NOMO-1 treated with DMSO at 0.1 percent for 48 hours (cell line): ENCODE results near the gene MAP1A.

Experiments used
- DNase-seq: peaks from one replicate; lab custom pipeline; 2025; ENCODE audit not compliant: unreplicated experiment; lab: John Stamatoyannopoulos, UW

The MAP1A gene

GRCh38 chr15:43510200-43511011 lies 7.0 kb upstream of the MAP1A start:
- peak; percentile 98 for DNase-seq

GRCh38 chr15:43511012-43511885 lies 6.2 kb upstream of the MAP1A start:
- no peak for DNase-seq

DNA sequence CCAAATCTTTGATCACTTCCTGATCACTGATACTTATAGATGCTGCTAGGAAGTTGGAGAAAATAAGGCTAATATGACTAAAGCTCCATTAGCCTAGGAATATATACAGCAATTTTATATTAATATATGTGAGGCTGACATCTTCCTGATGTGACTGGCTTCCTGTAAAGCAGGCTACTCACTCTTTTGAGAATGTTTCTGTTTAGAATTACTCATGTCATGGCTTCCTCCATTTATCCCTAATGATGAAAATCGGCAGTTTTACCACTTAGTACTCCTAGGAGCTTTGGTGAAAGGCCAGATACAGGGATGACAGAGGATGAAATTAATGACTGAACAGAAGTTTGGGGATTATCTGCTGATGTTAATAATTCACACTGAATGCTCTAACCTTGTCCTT lies 3.9 kb upstream of the MAP1A start:
- no peak for DNase-seq

- no peak for DNase-seq
Observed at GRCh38 chr15:43514241-43515057, 3.0 kb upstream of the MAP1A start.

DNA sequence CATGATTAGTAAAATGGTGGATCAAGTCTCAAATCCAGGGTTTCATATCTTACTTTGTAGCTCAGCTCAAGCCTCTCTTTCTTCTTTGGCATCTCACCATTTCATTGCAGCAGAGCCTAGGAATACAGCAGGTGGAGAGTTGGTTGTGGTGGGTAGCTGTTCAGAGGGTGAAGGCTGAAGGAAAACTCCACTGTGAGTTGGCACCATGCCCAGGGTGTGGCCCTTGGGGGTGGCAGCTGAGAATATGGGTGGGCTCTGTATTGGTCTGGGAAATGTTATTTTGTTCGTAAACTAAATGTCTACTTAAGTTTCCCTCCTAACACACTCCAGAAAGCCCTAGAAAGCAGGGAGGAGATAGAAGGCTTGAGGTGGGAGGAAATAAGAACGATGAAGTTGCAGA lies 1.7 kb upstream of the MAP1A start:
- DNase-seq = no peak

DNA sequence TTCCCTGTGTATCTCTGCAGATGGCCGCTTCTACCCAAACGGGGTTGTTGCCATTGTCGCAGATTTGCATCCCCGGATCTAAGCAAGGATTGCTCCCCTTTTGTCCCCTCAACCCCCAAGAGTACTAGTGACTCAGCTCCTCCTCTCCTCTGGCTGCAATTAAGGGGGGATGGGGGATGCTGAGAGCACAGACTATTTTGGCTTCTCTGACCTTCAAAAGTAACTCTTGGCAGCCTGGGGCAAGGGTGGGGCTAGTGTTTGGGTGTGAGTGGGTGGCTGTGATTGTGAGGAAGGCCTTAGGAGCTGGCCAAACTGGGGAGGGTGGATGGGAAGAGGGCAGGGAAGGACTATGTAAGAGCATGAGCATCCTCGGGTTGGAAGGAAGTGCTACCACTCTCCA lies 1.2 kb upstream of the MAP1A start:
- DNase-seq = no peak

GRCh38 chr15:43516801-43517353 lies 531 bp upstream of the MAP1A start:
- no peak for DNase-seq

DNA sequence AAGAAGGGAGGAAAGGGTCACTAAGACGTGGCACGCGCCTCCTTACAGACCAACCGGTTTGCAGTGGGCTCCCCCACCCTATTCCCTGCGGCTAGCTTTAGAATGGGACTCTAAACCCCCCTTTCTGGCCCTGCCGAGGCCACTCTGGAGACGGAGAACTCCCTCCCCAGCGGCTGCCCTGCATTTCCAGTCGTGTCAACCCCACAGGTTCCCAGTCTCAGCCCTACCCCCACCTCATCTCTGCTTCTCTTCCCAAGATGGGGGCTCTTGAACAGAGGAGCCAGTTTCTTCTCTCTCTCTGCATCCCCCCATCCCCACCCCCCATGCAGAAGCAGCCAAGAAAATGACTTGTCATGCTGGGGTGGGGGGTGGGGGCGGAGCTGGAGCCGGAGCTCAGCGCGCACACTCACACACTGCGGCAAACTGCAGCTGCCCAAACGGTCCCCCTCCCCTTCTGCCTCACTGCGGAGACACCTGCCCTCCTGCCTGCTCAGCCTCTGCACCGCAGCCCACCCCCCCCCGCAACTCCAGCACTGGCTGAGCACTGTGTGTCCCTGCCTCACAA lies 871 bp downstream of the MAP1A start:
- DNase-seq = no peak

GRCh38 chr15:43519196-43519595 lies 1.8 kb downstream of the MAP1A start:
- DNase-seq = no peak

- no peak for DNase-seq
Observed at GRCh38 chr15:43520138-43520537, 2.7 kb downstream of the MAP1A start.

DNA sequence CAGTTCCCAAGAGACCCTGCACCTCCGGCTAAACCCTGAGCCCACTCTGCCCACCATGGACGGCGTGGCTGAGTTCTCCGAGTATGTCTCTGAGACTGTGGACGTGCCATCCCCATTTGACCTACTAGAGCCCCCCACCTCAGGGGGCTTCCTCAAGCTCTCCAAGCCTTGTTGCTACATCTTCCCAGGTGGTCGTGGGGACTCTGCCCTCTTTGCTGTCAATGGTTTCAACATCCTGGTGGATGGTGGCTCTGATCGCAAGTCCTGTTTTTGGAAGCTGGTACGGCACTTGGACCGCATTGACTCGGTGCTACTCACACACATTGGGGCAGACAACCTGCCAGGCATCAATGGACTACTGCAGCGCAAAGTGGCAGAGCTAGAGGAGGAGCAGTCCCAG lies 4.0 kb downstream of the MAP1A start:
- DNase-seq = no peak

DNA sequence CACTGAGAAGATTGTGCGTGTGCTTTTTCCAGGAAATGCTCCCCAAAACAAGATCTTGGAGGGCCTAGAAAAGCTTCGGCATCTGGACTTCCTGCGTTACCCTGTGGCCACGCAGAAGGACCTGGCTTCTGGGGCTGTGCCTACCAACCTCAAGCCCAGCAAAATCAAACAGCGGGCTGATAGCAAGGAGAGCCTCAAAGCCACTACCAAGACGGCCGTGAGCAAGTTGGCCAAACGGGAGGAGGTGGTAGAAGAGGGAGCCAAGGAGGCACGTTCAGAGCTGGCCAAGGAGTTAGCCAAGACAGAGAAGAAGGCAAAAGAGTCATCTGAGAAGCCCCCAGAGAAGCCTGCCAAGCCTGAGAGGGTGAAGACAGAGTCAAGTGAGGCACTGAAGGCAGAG lies 4.8 kb downstream of the MAP1A start:
- no peak for DNase-seq

DNA sequence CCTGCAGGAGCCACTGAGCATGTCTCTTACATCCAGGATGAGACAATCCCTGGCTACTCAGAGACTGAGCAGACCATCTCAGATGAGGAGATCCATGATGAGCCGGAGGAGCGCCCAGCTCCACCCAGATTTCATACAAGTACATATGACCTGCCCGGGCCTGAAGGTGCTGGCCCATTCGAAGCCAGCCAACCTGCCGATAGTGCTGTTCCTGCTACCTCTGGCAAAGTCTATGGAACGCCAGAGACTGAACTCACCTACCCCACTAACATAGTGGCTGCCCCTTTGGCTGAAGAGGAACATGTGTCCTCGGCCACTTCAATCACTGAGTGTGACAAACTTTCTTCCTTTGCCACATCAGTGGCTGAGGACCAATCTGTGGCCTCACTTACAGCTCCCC lies 6.2 kb downstream of the MAP1A start:
- DNase-seq = no peak

DNA sequence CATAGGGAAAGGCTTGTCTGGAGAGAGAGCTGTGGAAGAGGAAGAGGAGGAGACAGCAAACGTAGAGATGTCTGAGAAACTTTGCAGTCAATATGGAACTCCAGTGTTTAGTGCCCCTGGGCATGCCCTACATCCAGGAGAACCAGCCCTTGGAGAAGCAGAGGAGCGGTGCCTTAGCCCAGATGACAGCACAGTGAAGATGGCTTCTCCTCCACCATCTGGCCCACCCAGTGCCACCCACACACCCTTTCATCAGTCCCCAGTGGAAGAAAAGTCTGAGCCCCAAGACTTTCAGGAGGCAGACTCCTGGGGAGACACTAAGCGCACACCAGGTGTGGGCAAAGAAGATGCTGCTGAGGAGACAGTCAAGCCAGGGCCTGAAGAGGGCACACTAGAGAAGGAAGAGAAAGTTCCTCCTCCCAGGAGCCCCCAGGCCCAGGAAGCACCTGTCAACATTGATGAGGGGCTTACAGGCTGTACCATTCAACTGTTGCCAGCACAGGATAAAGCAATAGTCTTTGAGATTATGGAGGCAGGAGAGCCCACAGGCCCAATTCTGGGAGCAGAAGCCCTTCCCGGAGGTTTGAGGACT lies 6.9 kb downstream of the MAP1A start:
- DNase-seq = no peak

GRCh38 chr15:43525131-43525530 lies 7.7 kb downstream of the MAP1A start:
- DNase-seq = no peak

DNA sequence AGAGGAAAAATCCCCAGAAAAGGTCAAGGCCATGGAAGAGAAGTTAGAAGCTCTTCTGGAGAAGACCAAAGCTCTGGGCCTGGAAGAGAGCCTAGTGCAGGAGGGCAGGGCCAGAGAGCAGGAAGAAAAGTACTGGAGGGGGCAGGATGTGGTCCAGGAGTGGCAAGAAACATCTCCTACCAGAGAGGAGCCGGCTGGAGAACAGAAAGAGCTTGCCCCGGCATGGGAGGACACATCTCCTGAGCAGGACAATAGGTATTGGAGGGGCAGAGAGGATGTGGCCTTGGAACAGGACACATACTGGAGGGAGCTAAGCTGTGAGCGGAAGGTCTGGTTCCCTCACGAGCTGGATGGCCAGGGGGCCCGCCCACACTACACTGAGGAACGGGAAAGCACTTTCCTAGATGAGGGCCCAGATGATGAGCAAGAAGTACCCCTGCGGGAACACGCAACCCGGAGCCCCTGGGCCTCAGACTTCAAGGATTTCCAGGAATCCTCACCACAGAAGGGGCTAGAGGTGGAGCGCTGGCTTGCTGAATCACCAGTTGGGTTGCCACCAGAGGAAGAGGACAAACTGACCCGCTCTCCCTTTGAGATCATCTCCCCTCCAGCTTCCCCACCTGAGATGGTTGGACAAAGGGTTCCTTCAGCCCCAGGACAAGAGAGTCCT lies 9.0 kb downstream of the MAP1A start:
- no peak for DNase-seq

DNA sequence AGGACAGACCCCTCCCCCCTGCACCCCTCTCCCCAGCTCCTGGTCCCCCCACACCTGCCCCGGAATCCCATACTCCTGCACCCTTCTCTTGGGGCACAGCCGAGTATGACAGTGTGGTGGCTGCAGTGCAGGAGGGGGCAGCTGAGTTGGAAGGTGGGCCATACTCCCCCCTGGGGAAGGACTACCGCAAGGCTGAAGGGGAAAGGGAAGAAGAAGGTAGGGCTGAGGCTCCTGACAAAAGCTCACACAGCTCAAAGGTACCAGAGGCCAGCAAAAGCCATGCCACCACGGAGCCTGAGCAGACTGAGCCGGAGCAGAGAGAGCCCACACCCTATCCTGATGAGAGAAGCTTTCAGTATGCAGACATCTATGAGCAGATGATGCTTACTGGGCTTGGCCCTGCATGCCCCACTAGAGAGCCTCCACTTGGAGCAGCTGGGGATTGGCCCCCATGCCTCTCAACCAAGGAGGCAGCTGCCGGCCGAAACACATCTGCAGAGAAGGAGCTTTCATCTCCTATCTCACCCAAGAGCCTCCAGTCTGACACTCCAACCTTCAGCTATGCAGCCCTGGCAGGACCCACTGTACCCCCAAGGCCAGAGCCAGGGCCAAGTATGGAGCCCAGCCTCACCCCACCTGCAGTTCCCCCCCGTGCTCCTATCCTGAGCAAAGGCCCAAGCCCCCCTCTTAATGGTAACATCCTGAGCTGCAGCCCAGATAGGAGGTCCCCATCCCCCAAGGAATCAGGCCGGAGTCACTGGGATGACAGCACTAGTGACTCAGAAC lies 9.8 kb downstream of the MAP1A start:
- DNase-seq = no peak

GRCh38 chr15:43527802-43528541 lies 10.6 kb downstream of the MAP1A start:
- DNase-seq = no peak
